GM21619 (cell line): ENCODE results near the gene WFDC1.

Experiments
- ATAC-seq: cut with Tn5 transposase; IDR thresholded peaks from one replicate; pipeline ENCODE4 v1.9.1; 2021; ENCODE audit not compliant: unreplicated experiment

The WFDC1 gene

GRCh38 chr16:84349862-84350684 lies 55.4 kb downstream of the WFDC1 start:
- ATAC-seq, result no peak

DNA sequence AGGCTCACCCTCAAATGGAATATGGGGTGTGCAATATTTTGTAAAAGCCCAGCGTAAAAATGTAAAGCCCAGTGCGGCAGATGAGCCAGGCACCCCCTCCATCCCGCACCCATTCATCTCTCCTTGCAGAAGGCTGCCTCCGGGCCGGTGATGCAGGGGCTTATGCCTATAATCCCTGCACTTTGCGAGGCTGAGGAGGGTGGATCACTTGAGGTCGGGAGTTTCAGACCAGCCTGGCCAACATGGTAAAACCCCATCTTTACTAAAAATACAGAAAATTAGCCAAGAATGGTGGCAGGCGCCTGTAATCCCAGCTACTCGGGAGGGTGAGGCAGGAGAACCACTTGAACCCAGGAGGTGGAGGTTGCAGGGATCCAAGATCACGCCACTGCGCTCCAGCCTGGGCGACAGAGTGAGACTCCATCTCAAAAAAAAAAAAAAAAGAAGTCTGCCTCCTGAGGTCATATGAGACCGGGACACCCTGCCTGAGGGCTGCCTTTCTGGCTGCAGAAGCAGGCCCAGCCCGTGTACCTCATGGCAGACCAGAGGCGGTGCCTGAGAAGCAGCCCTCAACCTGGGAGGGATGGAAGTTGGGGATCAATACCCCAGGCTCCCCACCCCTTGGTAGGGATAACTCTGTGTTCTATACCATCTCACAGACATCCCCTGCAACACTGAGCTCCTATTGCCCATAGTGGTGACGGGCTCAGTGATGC lies 56.2 kb downstream of the WFDC1 start:
- ATAC-seq, result no peak

DNA sequence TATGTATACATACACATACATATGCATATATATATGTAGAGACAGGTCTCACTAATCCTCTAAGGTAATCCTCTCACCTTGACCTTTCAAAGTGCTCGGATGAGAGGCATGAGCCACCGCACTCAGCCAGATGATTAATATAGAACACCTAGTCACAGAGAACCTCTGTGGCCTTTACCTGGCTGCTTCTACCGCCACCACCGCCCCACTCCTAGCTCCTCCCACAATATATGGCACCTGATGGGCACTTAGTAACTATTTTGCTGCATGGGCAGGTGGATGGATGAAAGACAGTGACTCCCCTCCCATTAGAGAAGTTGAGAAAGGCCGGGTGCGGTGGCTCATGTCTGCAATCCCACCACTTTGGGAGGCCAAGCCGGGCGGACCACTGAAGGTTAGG lies 57.0 kb downstream of the WFDC1 start:
- ATAC-seq, result no peak

DNA sequence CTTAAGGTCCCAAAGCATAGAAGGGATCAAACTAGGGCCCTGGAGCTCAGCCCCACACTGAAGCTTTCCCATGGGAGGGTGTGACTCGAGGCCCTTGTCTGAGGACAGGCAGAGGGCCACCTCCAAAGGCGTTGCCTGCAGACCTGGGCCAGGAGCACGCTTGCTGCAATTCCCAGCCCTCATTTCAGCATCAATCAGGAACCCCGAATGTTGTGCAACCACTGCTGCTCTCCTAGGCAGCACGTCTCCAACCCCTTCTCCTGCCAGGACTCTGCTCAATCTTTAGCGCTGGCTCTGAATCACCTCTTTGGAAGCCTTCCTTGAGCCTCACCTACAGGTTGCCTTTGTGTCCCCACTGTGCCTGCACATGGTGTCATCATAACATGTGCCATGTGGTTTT lies 59.6 kb downstream of the WFDC1 start:
- ATAC-seq, result no peak

- ATAC-seq, result no peak
These were observed 60.5 kb downstream of the WFDC1 start for GRCh38 chr16:84355149-84355548.

DNA sequence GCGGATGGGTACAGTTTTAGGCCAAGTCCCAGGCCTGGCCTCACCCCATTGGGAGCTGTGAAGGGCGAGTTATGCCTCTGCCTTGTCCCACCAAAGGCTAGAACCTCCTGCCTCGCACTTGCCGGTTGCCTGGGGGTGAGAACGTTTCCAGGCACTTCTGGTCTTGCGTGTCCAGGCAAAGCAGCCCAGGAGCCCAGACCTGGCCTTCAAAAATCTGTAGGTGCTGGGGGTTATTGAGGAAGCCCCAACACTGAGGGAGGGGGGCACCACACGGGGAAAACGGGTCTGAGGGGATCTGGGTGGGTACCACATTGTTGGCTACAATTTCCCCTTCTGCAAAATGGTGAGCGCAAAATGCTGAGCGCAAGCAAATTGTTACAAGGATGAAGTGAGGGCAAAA lies 61.5 kb downstream of the WFDC1 start:
- ATAC-seq, result no peak

- ATAC-seq, result no peak
These were observed 62.0 kb downstream of the WFDC1 start for GRCh38 chr16:84356591-84357116.

DNA sequence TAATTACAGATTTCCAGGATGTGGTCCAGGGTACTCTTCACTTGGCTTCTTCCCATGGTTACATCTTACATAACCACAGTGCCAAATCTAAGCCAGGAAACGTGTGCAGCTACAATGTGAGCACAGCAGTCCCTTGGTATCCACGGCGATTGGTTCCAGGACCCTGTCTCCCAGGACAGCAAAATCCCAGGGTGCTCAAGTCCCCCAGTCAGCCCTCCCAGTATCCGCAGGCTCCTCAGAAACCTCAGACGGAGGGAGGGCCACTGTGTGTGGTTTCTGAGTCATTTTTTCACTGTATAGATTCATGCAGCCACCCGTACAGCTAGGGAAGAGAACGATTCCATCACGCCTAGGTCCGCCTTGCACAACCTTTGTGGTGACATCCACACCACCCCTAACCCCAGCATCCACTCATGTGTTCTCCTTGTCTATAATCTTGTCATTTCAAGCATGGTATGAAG lies 62.5 kb downstream of the WFDC1 start:
- no peak for ATAC-seq

GRCh38 chr16:84358601-84359295 lies 64.1 kb downstream of the WFDC1 start:
- ATAC-seq, result no peak

- ATAC-seq, result no peak
These were observed 64.6 kb downstream of the WFDC1 start for GRCh38 chr16:84359326-84359725.

- ATAC-seq, result no peak
These were observed 65.5 kb downstream of the WFDC1 start for GRCh38 chr16:84360170-84360569.

GRCh38 chr16:84360748-84361147 lies 66.1 kb downstream of the WFDC1 start:
- ATAC-seq, result no peak

GRCh38 chr16:84361546-84361945 lies 66.9 kb downstream of the WFDC1 start:
- no peak for ATAC-seq

- no peak for ATAC-seq
These were observed 67.8 kb downstream of the WFDC1 start for GRCh38 chr16:84362471-84362941.

- no peak for ATAC-seq
These were observed 71.5 kb downstream of the WFDC1 start for GRCh38 chr16:84366208-84366607.

- ATAC-seq, result no peak
These were observed 72.6 kb downstream of the WFDC1 start for GRCh38 chr16:84367297-84367680.

- no peak for ATAC-seq
These were observed 73.2 kb downstream of the WFDC1 start for GRCh38 chr16:84367750-84368307.

- ATAC-seq, result no peak
These were observed 73.8 kb downstream of the WFDC1 start, which contains the start of gene ATP2C2 for GRCh38 chr16:84368308-84368996. Gene ATP2C2, plus strand, starts transcription at chr16:84368538. Its CDS starts 78 bp downstream, at chr16:84368616.

DNA sequence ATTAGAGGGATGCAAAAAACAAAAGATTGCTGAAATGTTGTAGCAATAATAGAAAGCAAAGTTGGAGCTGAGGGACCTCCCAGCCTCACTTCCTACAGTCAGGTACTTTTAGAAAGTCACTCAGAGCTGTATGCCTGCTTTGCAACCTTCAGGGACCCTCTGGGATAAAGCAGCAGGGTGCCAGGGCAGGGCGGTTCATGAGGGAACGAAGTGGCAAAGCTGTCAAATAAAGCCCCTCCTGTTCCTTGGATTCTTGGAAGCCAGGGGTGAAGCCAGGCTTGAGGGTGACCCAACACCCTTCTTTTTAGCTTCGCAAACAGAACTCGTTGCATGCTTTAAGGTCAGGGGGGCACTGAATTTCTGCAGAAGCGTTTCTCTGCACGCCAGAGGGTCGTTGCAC lies 74.4 kb downstream of the WFDC1 start:
- no peak for ATAC-seq

- no peak for ATAC-seq
These were observed 75.4 kb downstream of the WFDC1 start for GRCh38 chr16:84369938-84370627.
